Body of pancreas (tissue), 4 donors: ENCODE measurements around the gene ATG10. TPM values are rescaled to one million over a fixed set of nuclear protein-coding genes. Genes with fewer than 3 reads are reported as not detected.

ENCODE experiments used
- ATAC-seq: fragments of 150-250 bp; one replicate; pipeline ENCODE4 v1.9.1; 2016
- DNase-seq, 4 donors: peaks; one replicate each; pipeline ENCODE4 v3.0.0-alpha.2; 2019
- H3K27ac ChIP-seq, 4 donors: fragments of 200-600 bp; sonication (generic); 1 replicate in 3 of 4; 2 replicates in 1 of 4; pipeline versions ENCODE4 v1.5.1 to v1.6.1; 2016 to 2019; ENCODE audit warnings: mild to moderate bottlenecking in 1 of 4, mixed read lengths in 1 of 4, moderate library complexity in 1 of 4
- H3K27me3 ChIP-seq, 2 donors: fragments of 200-600 bp; sonication (generic); one replicate each; pipeline ENCODE4 v1.6.0; 2016; ENCODE audit warnings: mild to moderate bottlenecking in 1 of 2
- H3K36me3 ChIP-seq, 2 donors: fragments of 200-600 bp; sonication (generic); replicated peaks in 1 of 2; 2 replicates each; pipeline ENCODE4 v1.5.1; 2016; ENCODE audit warnings: low read depth in 2 of 2; ENCODE audit not compliant: insufficient read depth in 1 of 2
- H3K4me1 ChIP-seq: fragments of 200-600 bp; sonication (generic); one replicate; pipeline ENCODE4 v1.6.0; 2016
- H3K4me3 ChIP-seq, 2 donors: fragments of 200-600 bp; sonication (generic); 1 replicate in 1 of 2; 2 replicates in 1 of 2; pipeline ENCODE4 v1.5.1; 2016 to 2019
- H3K9me3 ChIP-seq, 3 donors: fragments of 200-600 bp; sonication (generic); 1 replicate in 2 of 3; 2 replicates in 1 of 3; pipeline ENCODE4 v1.5.1; 2016
- POLR2A ChIP-seq, 3 donors: fragments of 450-650 bp; IDR thresholded peaks; one replicate each; pipeline ENCODE4 v1.6.1; 2016; ENCODE audit warnings: antibody characterized with exemption in 3 of 3, mild to moderate bottlenecking in 2 of 3
- WGBS, 2 donors: methylation state at CpG; one replicate each; pipeline ENCODE4 v1.1.5; 2017; 5-methylcytosine and 5-hydroxymethylcytosine counted together
- intact Hi-C: fragments of 100-400 bp; cut with DNase I; formaldehyde crosslinking; loops from one replicate; pipeline ENCODE4 v1.15.1; 2023
- total RNA-seq, 2 donors: library from RNA; depleted of rRNA; stranded (reverse); fragments of >200 nt; gene quantifications; one replicate each; pipeline ENCODE4 v1.1.0, GENCODE V29; 2016
- TF ChIP-seq, protein P1 (sequence below), 7 experiments: fragments of 450-650 bp in 4 of 7; fragments of 200-600 bp in 3 of 7; sonication (generic) in 3 of 7; IDR thresholded peaks; one replicate each; pipeline ENCODE4 v1.5.1; 2016 to 2019; ENCODE audit warnings: antibody characterized with exemption in 7 of 7

ATG10 gene
- total RNA-seq, 2 donors from 2014 or later, result 2.9 to 4.6 TPM

- WGBS, 2 donors, result 94 to 96% methylated on average over 5 of the region's 5 CpGs
- Histone ChIP-seq H3K4me3 (no peak overlapping the region), H3K4me1 (no peaks in the 10 kb centered on the region), H3K27me3 (no peaks in the 10 kb centered on the region), H3K27ac (no peak overlapping the region), H3K9me3 (no peaks in the 10 kb centered on the region), H3K36me3 (no peaks in the 10 kb centered on the region)
- intact Hi-C loops, result no loop called here
- no peak for DNase-seq
- no peak for ATAC-seq
- TF ChIP-seq, protein P1, sequence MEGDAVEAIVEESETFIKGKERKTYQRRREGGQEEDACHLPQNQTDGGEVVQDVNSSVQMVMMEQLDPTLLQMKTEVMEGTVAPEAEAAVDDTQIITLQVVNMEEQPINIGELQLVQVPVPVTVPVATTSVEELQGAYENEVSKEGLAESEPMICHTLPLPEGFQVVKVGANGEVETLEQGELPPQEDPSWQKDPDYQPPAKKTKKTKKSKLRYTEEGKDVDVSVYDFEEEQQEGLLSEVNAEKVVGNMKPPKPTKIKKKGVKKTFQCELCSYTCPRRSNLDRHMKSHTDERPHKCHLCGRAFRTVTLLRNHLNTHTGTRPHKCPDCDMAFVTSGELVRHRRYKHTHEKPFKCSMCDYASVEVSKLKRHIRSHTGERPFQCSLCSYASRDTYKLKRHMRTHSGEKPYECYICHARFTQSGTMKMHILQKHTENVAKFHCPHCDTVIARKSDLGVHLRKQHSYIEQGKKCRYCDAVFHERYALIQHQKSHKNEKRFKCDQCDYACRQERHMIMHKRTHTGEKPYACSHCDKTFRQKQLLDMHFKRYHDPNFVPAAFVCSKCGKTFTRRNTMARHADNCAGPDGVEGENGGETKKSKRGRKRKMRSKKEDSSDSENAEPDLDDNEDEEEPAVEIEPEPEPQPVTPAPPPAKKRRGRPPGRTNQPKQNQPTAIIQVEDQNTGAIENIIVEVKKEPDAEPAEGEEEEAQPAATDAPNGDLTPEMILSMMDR (IDR thresholded peaks at IDR 0.05), result no peak
- TF ChIP-seq POLR2A (IDR thresholded peaks at IDR 0.05), result no peak
Observed at GRCh38 chr5:82142217-82142841, 170.5 kb downstream of the ATG10 start.

GRCh38 chr5:82142928-82143577, 171.2 kb downstream of the ATG10 start:
- Histone ChIP-seq H3K9me3 (no peaks in the 10 kb centered on the region), H3K4me1 (no peaks in the 10 kb centered on the region), H3K36me3 (no peaks in the 10 kb centered on the region), H3K27ac (no peak overlapping the region), H3K27me3 (no peaks in the 10 kb centered on the region), H3K4me3 (no peak overlapping the region)
- DNase-seq (no peak), ATAC-seq (no peak)
- WGBS, 2 donors, result 82 to 93% methylated on average over 6 of the region's 6 CpGs
- intact Hi-C loops, result no loop called here
- TF ChIP-seq, protein P1 (IDR thresholded peaks at IDR 0.05), result no peak
- no peak for TF ChIP-seq POLR2A (IDR thresholded peaks at IDR 0.05)

GRCh38 chr5:82147860-82148573, 176.2 kb downstream of the ATG10 start:
- ATAC-seq (no peak), DNase-seq (no peak)
- H3K9me3 ChIP-seq, result no peaks in the 10 kb centered on the region
- H3K4me3 ChIP-seq, result no peak overlapping the region
- no peak overlapping the region for H3K27ac ChIP-seq
- 90 to 97% methylated on average over 1 of the region's 1 CpG for WGBS, 2 donors
- no peaks in the 10 kb centered on the region for H3K36me3 ChIP-seq
- no peaks in the 10 kb centered on the region for H3K4me1 ChIP-seq
- H3K27me3 ChIP-seq, result no peaks in the 10 kb centered on the region
- TF ChIP-seq POLR2A (IDR thresholded peaks at IDR 0.05), result no peak
- TF ChIP-seq, protein P1 (IDR thresholded peaks at IDR 0.05), result no peak
- intact Hi-C loops, result no loop called here

GRCh38 chr5:82149434-82149833, 177.6 kb downstream of the ATG10 start:
- Histone ChIP-seq H3K9me3 (no peaks in the 10 kb centered on the region), H3K36me3 (no peaks in the 10 kb centered on the region), H3K27ac (no peak overlapping the region), H3K27me3 (no peaks in the 10 kb centered on the region), H3K4me1 (no peaks in the 10 kb centered on the region), H3K4me3 (no peak overlapping the region)
- intact Hi-C loops, result no loop called here
- no peak for ATAC-seq
- no peak for DNase-seq
- TF ChIP-seq, protein P1 (IDR thresholded peaks at IDR 0.05), result no peak
- TF ChIP-seq POLR2A (IDR thresholded peaks at IDR 0.05), result no peak
